ENCODE data around the gene UNC79. TPM values are rescaled to one million over a fixed set of nuclear protein-coding genes. Genes with fewer than 3 reads are reported as not detected.
"Not testable (repeated sequence)": the region's sequence is repeated elsewhere in the genome, so short reads cannot be mapped to it uniquely, and the experiment has no call there.

UNC79 gene
- total RNA-seq, 1 donor from 2014 or later, result 0.13 TPM

- intact Hi-C loops (cut with micrococcal nuclease), result no loop called here
- Mint-ChIP-seq H3K4me3 (no peak overlapping the region), H3K4me1 (peaks cover 9% of the 10 kb centered on the region), H3K27me3 (no peaks in the 10 kb centered on the region), H3K36me3 (ENCODE audit: low read depth) (no peaks in the 10 kb centered on the region), H3K27ac (no peak overlapping the region), H3K9me3 (no peaks in the 10 kb centered on the region)
- DNase-seq (no peak), ATAC-seq (ENCODE audit: low read depth) (no peak)
- CTCF ChIA-PET, result no interaction called here
- TF ChIP-seq CTCF (IDR thresholded peaks at IDR 0.05), result no peak
- POLR2A ChIA-PET, result no interaction called here
Observed at GRCh38 chr14:93464271-93464670, 33.5 kb downstream of the UNC79 start.

GRCh38 chr14:93475471-93475870 is 44.7 kb downstream of the UNC79 start:
- intact Hi-C loops (cut with micrococcal nuclease), result no loop called here
- POLR2A ChIA-PET, result no interaction called here
- Mint-ChIP-seq H3K27ac (no peak overlapping the region), H3K27me3 (peaks cover 11% of the 10 kb centered on the region), H3K4me3 (no peak overlapping the region), H3K9me3 (no peaks in the 10 kb centered on the region), H3K4me1 (no peaks in the 10 kb centered on the region), H3K36me3 (ENCODE audit: low read depth) (no peaks in the 10 kb centered on the region)
- TF ChIP-seq CTCF (IDR thresholded peaks at IDR 0.05), result no peak
- CTCF ChIA-PET, result no interaction called here
- no peak for DNase-seq
- no peak for ATAC-seq (ENCODE audit: low read depth)

- no peak for TF ChIP-seq CTCF (IDR thresholded peaks at IDR 0.05)
- no peaks in the 10 kb centered on the region for H3K9me3 Mint-ChIP-seq
- ChIA-PET POLR2A (no interaction called here), CTCF (no interaction called here)
- H3K4me3 Mint-ChIP-seq, result no peak overlapping the region
- DNase-seq (no peak), ATAC-seq (ENCODE audit: low read depth) (no peak)
- H3K27ac Mint-ChIP-seq, result no peak overlapping the region
- peaks cover 8% of the 10 kb centered on the region for H3K27me3 Mint-ChIP-seq
- intact Hi-C loops (cut with micrococcal nuclease), result no loop called here
- no peaks in the 10 kb centered on the region for H3K36me3 Mint-ChIP-seq (ENCODE audit: low read depth)
- H3K4me1 Mint-ChIP-seq, result no peaks in the 10 kb centered on the region
Observed at GRCh38 chr14:93476305-93476704, 45.6 kb downstream of the UNC79 start.

- POLR2A ChIA-PET; DNase-seq; H3K4me1 Mint-ChIP-seq; CTCF ChIA-PET; H3K27me3 Mint-ChIP-seq; ATAC-seq (ENCODE audit: low read depth); intact Hi-C loops (cut with micrococcal nuclease); H3K9me3 Mint-ChIP-seq; H3K4me3 Mint-ChIP-seq; H3K36me3 Mint-ChIP-seq (ENCODE audit: low read depth); H3K27ac Mint-ChIP-seq: not testable (repeated sequence)
Observed at GRCh38 chr14:93479074-93479473, 48.3 kb downstream of the UNC79 start.

- DNase-seq (no peak), ATAC-seq (ENCODE audit: low read depth) (no peak)
- TF ChIP-seq CTCF (IDR thresholded peaks at IDR 0.05), result no peak
- ChIA-PET CTCF (no interaction called here), POLR2A (no interaction called here)
- no peaks in the 10 kb centered on the region for H3K9me3 Mint-ChIP-seq
- no peaks in the 10 kb centered on the region for H3K36me3 Mint-ChIP-seq (ENCODE audit: low read depth)
- H3K4me1 Mint-ChIP-seq, result no peaks in the 10 kb centered on the region
- intact Hi-C loops (cut with micrococcal nuclease), result no loop called here
- no peak overlapping the region for H3K27ac Mint-ChIP-seq
- H3K27me3 Mint-ChIP-seq, result peaks cover 6% of the 10 kb centered on the region
- H3K4me3 Mint-ChIP-seq, result no peak overlapping the region
Observed at GRCh38 chr14:93480867-93481266, 50.1 kb downstream of the UNC79 start.

GRCh38 chr14:93481758-93482157 is 51.0 kb downstream of the UNC79 start:
- H3K27me3 Mint-ChIP-seq, result peaks cover 6% of the 10 kb centered on the region
- DNase-seq, result no peak
- POLR2A ChIA-PET, result no interaction called here
- CTCF ChIA-PET, result no interaction called here
- no peak for TF ChIP-seq CTCF (IDR thresholded peaks at IDR 0.05)
- no peaks in the 10 kb centered on the region for H3K36me3 Mint-ChIP-seq (ENCODE audit: low read depth)
- H3K4me1 Mint-ChIP-seq, result no peaks in the 10 kb centered on the region
- intact Hi-C loops (cut with micrococcal nuclease), result no loop called here
- no peaks in the 10 kb centered on the region for H3K9me3 Mint-ChIP-seq
- no peak overlapping the region for H3K27ac Mint-ChIP-seq
- ATAC-seq (ENCODE audit: low read depth), result no peak
- H3K4me3 Mint-ChIP-seq, result no peak overlapping the region

Data from activated B cell treated with CpG ODN at 0.5 μM for 24 hours (primary cell).